HCT116 (cell line): ENCODE measurements around the gene RPL41. TPM values are rescaled to one million over a fixed set of nuclear protein-coding genes. Genes with fewer than 3 reads are reported as not detected.

ENCODE experiments used
- ATAC-seq: fragments of 200-7000 bp; cut with Tn5 transposase; 2 replicates; pipeline ENCODE4 v1.9.1; 2020; ENCODE audit warnings: mild to moderate bottlenecking, moderate library complexity
- BruUV-seq: library from RNA; stranded (reverse); fragments of 400-500 nt; replicated peaks from 2 replicates; lab custom pipeline; 2021; lab: Mats Ljungman, UMichigan
- CTCF ChIA-PET: fragments of 300-600 bp; sonication (Branson Sonifier 250); formaldehyde crosslinking; loops from one replicate; lab custom pipeline; 2021; ENCODE audit warnings: antibody characterized with exemption; lab: Charles Lee
- POLR2A ChIA-PET: fragments of 300-600, 350-600 bp; sonication (Branson Sonifier 250); formaldehyde crosslinking; loops from one replicate; lab custom pipeline; 2021; ENCODE audit warnings: antibody characterized with exemption; lab: Charles Lee
- RAD21 ChIA-PET, 2 experiments: fragments of 300-600 bp; sonication (Branson Sonifier 250); formaldehyde crosslinking; loops; one replicate each; lab custom pipeline; 2023; ENCODE audit warnings: low total read pairs in 2 of 2; ENCODE audit not compliant: uncharacterized antibody in 2 of 2, unreplicated experiment in 2 of 2, low non-redundant PET in 1 of 2; lab: Charles Lee
- DNase-seq: peaks from one replicate; pipeline ENCODE4 v3.0.0-alpha.2; 2010; ENCODE audit warnings: low read depth, low spot score
- H2AFZ ChIP-seq: fragments of 200-600 bp; shearing (Covaris generic), sonication (generic); 2 replicates; pipeline ENCODE4 v1.6.1; 2017; ENCODE audit warnings: low read depth, mixed run types, mixed read lengths, antibody characterized with exemption, low read length; ENCODE audit not compliant: poor library complexity, severe bottlenecking
- H3K27ac ChIP-seq: 2 replicates; pipeline ENCODE4 v1.5.1; 2012; ENCODE audit warnings: low read depth, low read length
- H3K27me3 ChIP-seq: fragments of 200-600 bp; sonication (generic); 2 replicates; pipeline ENCODE4 v1.6.1; 2016; ENCODE audit warnings: mixed run types, low read length, mixed read lengths; ENCODE audit not compliant: insufficient read depth
- H3K36me3 ChIP-seq, 2 experiments: fragments of 200-500 bp in 1 of 2; fragments of 200-600 bp in 1 of 2; sonication (Bioruptor generic) in 1 of 2; sonication (generic) in 1 of 2; 2 replicates each; pipeline versions ENCODE4 v1.5.1 to v1.6.1; 2014 to 2016; ENCODE audit warnings: low read length in 2 of 2, inconsistent platforms in 1 of 2, mixed read lengths in 1 of 2, mixed run types in 1 of 2; ENCODE audit not compliant: insufficient read depth in 2 of 2, control insufficient read depth in 1 of 2
- H3K4me1 ChIP-seq, 2 experiments: fragments of 200-600 bp in 1 of 2; sonication (generic) in 1 of 2; 2 replicates each; pipeline versions ENCODE4 v1.5.1 to v1.6.1; 2012 to 2017; ENCODE audit warnings: low read length in 2 of 2, inconsistent platforms in 1 of 2, mild to moderate bottlenecking in 1 of 2, mixed read lengths in 1 of 2, mixed run types in 1 of 2, moderate library complexity in 1 of 2; ENCODE audit not compliant: insufficient read depth in 2 of 2, control insufficient read depth in 1 of 2
- H3K4me2 ChIP-seq: fragments of 200-600 bp; sonication (generic); 2 replicates; pipeline ENCODE4 v1.6.1; 2017; ENCODE audit warnings: mixed run types, low read length, mixed read lengths
- H3K4me3 ChIP-seq, 2 experiments: fragments of 200-600 bp in 1 of 2; sonication (generic) in 1 of 2; replicated peaks in 1 of 2; 2 replicates each; pipeline ENCODE4 v1.5.1; 2011 to 2016; ENCODE audit warnings: low read length in 2 of 2, control low read depth in 1 of 2, low read depth in 1 of 2, mild to moderate bottlenecking in 1 of 2, mixed read lengths in 1 of 2, mixed run types in 1 of 2
- H3K79me2 ChIP-seq: fragments of 200-600 bp; sonication (generic); 2 replicates; pipeline ENCODE4 v1.6.1; 2017; ENCODE audit warnings: mild to moderate bottlenecking, mixed run types, low read length, moderate library complexity, mixed read lengths; ENCODE audit not compliant: insufficient read depth
- H3K9ac ChIP-seq: fragments of 200-600 bp; sonication (generic); 2 replicates; pipeline ENCODE4 v1.6.1; 2016; ENCODE audit warnings: low read length, mixed read lengths
- H3K9me2 ChIP-seq: fragments of 200-600 bp; sonication (generic), shearing (Covaris generic); 2 replicates; pipeline ENCODE4 v1.6.1; 2017; ENCODE audit warnings: mixed run types, mild to moderate bottlenecking, moderate library complexity; ENCODE audit not compliant: insufficient read depth
- H3K9me3 ChIP-seq, 2 experiments: fragments of 200-500 bp in 1 of 2; fragments of 200-600 bp in 1 of 2; sonication (Bioruptor generic) in 1 of 2; sonication (generic) in 1 of 2; 2 replicates each; pipeline ENCODE4 v1.6.1; 2014 to 2017; ENCODE audit warnings: low read length in 2 of 2, mixed read lengths in 2 of 2, inconsistent platforms in 1 of 2, low read depth in 1 of 2, mild to moderate bottlenecking in 1 of 2, mixed run types in 1 of 2, moderate library complexity in 1 of 2; ENCODE audit not compliant: control insufficient read depth in 1 of 2, insufficient read depth in 1 of 2
- H4K20me1 ChIP-seq: fragments of 200-600 bp; sonication (generic), shearing (Covaris generic); 2 replicates; pipeline ENCODE4 v1.6.1; 2017; ENCODE audit warnings: mixed run types, mild to moderate bottlenecking, moderate library complexity; ENCODE audit not compliant: insufficient read depth
- CTCF ChIP-seq, 3 experiments: fragments of 200-600 bp in 1 of 3; sonication (generic) in 1 of 3; IDR thresholded peaks in 2 of 3; conservative IDR thresholded peaks in 1 of 3; 2 replicates each; pipeline ENCODE4 v1.5.1; 2012 to 2017; ENCODE audit warnings: low read depth in 2 of 3, low read length in 2 of 3, antibody characterized with exemption in 1 of 3, borderline replicate concordance in 1 of 3, control low read depth in 1 of 3, mild to moderate bottlenecking in 1 of 3, mixed read lengths in 1 of 3, mixed run types in 1 of 3, moderate library complexity in 1 of 3; ENCODE audit not compliant: insufficient read depth in 1 of 3
- EZH2 ChIP-seq: fragments of 200-600 bp; sonication (generic); IDR thresholded peaks from 2 replicates; pipeline ENCODE4 v1.6.1; 2017; ENCODE audit warnings: antibody characterized with exemption, mixed run types
- FOSL1 ChIP-seq: IDR thresholded peaks from 2 replicates; pipeline ENCODE4 v1.6.1; 2012; ENCODE audit warnings: low read depth
- MAX ChIP-seq: IDR thresholded peaks from 2 replicates; pipeline ENCODE4 v1.6.1; 2012
- POLR2A ChIP-seq: IDR thresholded peaks from 2 replicates; pipeline ENCODE4 v1.7.0; 2011; ENCODE audit warnings: borderline replicate concordance; ENCODE audit not compliant: insufficient read depth, insufficient read length; ENCODE audit errors: extremely low read depth
- SRF ChIP-seq: IDR thresholded peaks from 2 replicates; pipeline ENCODE4 v1.6.1; 2012; ENCODE audit warnings: low read depth
- ZBTB33 ChIP-seq: IDR thresholded peaks from 2 replicates; pipeline ENCODE4 v1.6.1; 2011; ENCODE audit warnings: mild to moderate bottlenecking, low read length, moderate library complexity; ENCODE audit not compliant: insufficient replicate concordance; ENCODE audit errors: extremely low read depth
- intact Hi-C: fragments of 100-400 bp; cut with micrococcal nuclease; formaldehyde crosslinking; loops from 2 replicates; pipeline ENCODE4 v1.10.0; 2022
- total RNA-seq: library from RNA; stranded (reverse); gene quantifications from one replicate; pipeline ENCODE4 v1.2.1, GENCODE V29; 2021; ENCODE audit not compliant: unreplicated experiment

Gene RPL41
- total RNA-seq, 1 experiment from 2014 or later, result 4,327 TPM

GRCh38 chr12:56078427-56078826, 38.0 kb upstream of the RPL41 start:
- Histone ChIP-seq H3K4me2 (peak overlapping the region; percentile 94), H3K9ac (peak overlapping the region; percentile 78), H3K9me3 (no peaks in the 10 kb centered on the region), H3K4me3 (peak overlapping the region; percentile 70 to 90), H3K9me2 (no peaks in the 10 kb centered on the region), H3K36me3 (no peaks in the 10 kb centered on the region), H3K79me2 (peaks cover 12% of the 10 kb centered on the region; the same call in 1 of the 2 replicates), H3K27me3 (no peaks in the 10 kb centered on the region), H2AFZ (peak overlapping the region; percentile 34), H3K4me1 (peaks cover 17 to 37% of the 10 kb centered on the region in 2 experiments), H3K27ac (peak overlapping the region; percentile 93), H4K20me1 (no peaks in the 10 kb centered on the region)
- CTCF ChIA-PET, result interaction anchor here (1.6 to 1.7 kb wide), 3 partner anchors 10 to 340 kb away, joined by 5 to 7 read pairs (median 6); no protein-coding TSS in a partner anchor
- TF ChIP-seq CTCF (IDR thresholded peaks at IDR 0.05 in 2 of 3, conservative IDR thresholded peaks at IDR 0.05 in 1 of 3; ENCODE audit: borderline replicate concordance in 1 of 3, insufficient read depth in 1 of 3, low read depth in 2 of 3, low read length in 2 of 3), result no peak
- no peak for TF ChIP-seq POLR2A
- no peak for TF ChIP-seq ZBTB33
- no peak for TF ChIP-seq MAX
- TF ChIP-seq FOSL1, result no peak
- no peak for TF ChIP-seq SRF
- no peak for TF ChIP-seq EZH2
- DNase-seq, result no peak
- RAD21 ChIA-PET, result interaction anchor here in 1 of 2 experiments (0.6 to 1.5 kb wide), 2 partner anchors 40 to 72 kb away, joined by 3 read pairs; partner anchors contain the start of gene ZC3H10
- POLR2A ChIA-PET, result interaction anchor here (3.5 kb wide), 1 partner anchor 26 kb away, joined by 18 read pairs; the partner anchor contains the start of gene PA2G4
- ATAC-seq, result no peak
- intact Hi-C loops, result no loop called here
- BruUV-seq, result no TSS peak
